Testis (tissue), 3 donors: ENCODE results near the gene FRS3. TPM values are rescaled to one million over a fixed set of nuclear protein-coding genes. Genes with fewer than 3 reads are reported as not detected.

Experiments
- DNase-seq: peaks from one replicate; pipeline ENCODE4 v3.0.0-alpha.2; 2019
- H3K27ac ChIP-seq, 2 donors: fragments of 200-600 bp; sonication (generic); one replicate each; pipeline ENCODE4 v1.5.1; 2019
- H3K27me3 ChIP-seq: fragments of 200-600 bp; sonication (generic); one replicate; pipeline ENCODE4 v1.5.1; 2019
- H3K36me3 ChIP-seq: fragments of 200-600 bp; sonication (generic); one replicate; pipeline ENCODE4 v1.5.1; 2017; ENCODE audit warnings: low read depth; ENCODE audit errors: missing control alignments
- H3K4me1 ChIP-seq: fragments of 200-600 bp; sonication (generic); one replicate; pipeline ENCODE4 v1.5.1; 2019
- H3K4me3 ChIP-seq, 2 donors: fragments of 200-600 bp; sonication (generic); one replicate each; pipeline ENCODE4 v1.5.1; 2017 to 2019
- H3K9me3 ChIP-seq: fragments of 200-600 bp; sonication (generic); one replicate; pipeline ENCODE4 v1.5.1; 2017
- CTCF ChIP-seq, 3 experiments: fragments of 450-650 bp in 2 of 3; fragments of 200-600 bp in 1 of 3; sonication (generic) in 1 of 3; IDR thresholded peaks; one replicate each; pipeline ENCODE4 v1.5.1; 2016 to 2019; ENCODE audit warnings: antibody characterized with exemption in 3 of 3, mild to moderate bottlenecking in 2 of 3, moderate library complexity in 1 of 3
- POLR2A ChIP-seq: fragments of 450-650 bp; IDR thresholded peaks from one replicate; pipeline ENCODE4 v1.6.1; 2017; ENCODE audit warnings: antibody characterized with exemption, mild to moderate bottlenecking, moderate library complexity
- WGBS, 2 donors: methylation state at CpG; one replicate each; pipeline ENCODE4 v1.1.5; 2018; 5-methylcytosine and 5-hydroxymethylcytosine counted together
- intact Hi-C: fragments of 100-400 bp; cut with DNase I; formaldehyde crosslinking; loops from one replicate; pipeline ENCODE4 v1.15.1; 2023; ENCODE audit warnings: low total_unique reads
- polyA plus RNA-seq: library from polyadenylated mRNA; stranded (reverse); fragments of 350-450 nt; fragmentation: Illumina TruSeq; extraction: RNeasy Lipid Tissue Mini Kit (QIAGEN cat#74804); gene quantifications from one replicate; pipeline ENCODE4 v1.2.3, GENCODE V29; 2014; ENCODE audit warnings: low read depth, low replicate concordance; ENCODE audit not compliant: insufficient read depth
- total RNA-seq, 2 donors: library from RNA; depleted of rRNA; stranded (reverse); fragments of >200 nt; gene quantifications; one replicate each; pipeline ENCODE4 v1.2.3, GENCODE V29; 2016

The FRS3 gene
- total and polyA plus RNA-seq, 3 donors from 2014 or later, result 33.4 to 39.3 (median 34.1) TPM

GRCh38 chr6:41759106-41759904 lies 20.4 kb downstream of the FRS3 start:
- WGBS, 2 donors, result 88 to 93% methylated on average over 13 of the region's 13 CpGs
- Histone ChIP-seq H3K27me3 (no peaks in the 10 kb centered on the region), H3K27ac (no peak overlapping the region), H3K9me3 (no peaks in the 10 kb centered on the region), H3K4me1 (no peaks in the 10 kb centered on the region), H3K36me3 (no peaks in the 10 kb centered on the region), H3K4me3 (no peak overlapping the region)
- intact Hi-C loops, result no loop called here
- TF ChIP-seq CTCF (IDR thresholded peaks at IDR 0.05) (no peak), POLR2A (no peak)
- DNase-seq, result no peak

GRCh38 chr6:41758641-41759035 lies 21.1 kb downstream of the FRS3 start:
- intact Hi-C loops, result no loop called here

GRCh38 chr6:41757931-41758640 lies 21.6 kb downstream of the FRS3 start:
- no peak for TF ChIP-seq POLR2A
- no peak for TF ChIP-seq CTCF (IDR thresholded peaks at IDR 0.05)
- Histone ChIP-seq H3K27me3 (no peaks in the 10 kb centered on the region), H3K4me3 (no peak overlapping the region), H3K36me3 (no peaks in the 10 kb centered on the region), H3K4me1 (no peaks in the 10 kb centered on the region), H3K9me3 (no peaks in the 10 kb centered on the region), H3K27ac (no peak overlapping the region)
- no peak for DNase-seq
- intact Hi-C loops, result no loop called here
- WGBS, 2 donors, result 48 to 74% methylated on average over 5 to 8 of the region's 8 CpGs

More at GRCh38 chr6:41758641-41759035, 21.1 kb downstream of the FRS3 start:
- Histone ChIP-seq H3K9me3 (no peaks in the 10 kb centered on the region), H3K4me1 (no peaks in the 10 kb centered on the region), H3K27me3 (no peaks in the 10 kb centered on the region), H3K36me3 (no peaks in the 10 kb centered on the region), H3K4me3 (no peak overlapping the region), H3K27ac (no peak overlapping the region)
- TF ChIP-seq POLR2A (no peak), CTCF (IDR thresholded peaks at IDR 0.05) (no peak)
- no peak for DNase-seq
- WGBS, 2 donors, result 83% methylated on average over 6 of the region's 6 CpGs; no CpG with 5 or more reads in 1 of the 2 donors

- no peak overlapping the region for H3K27ac ChIP-seq
- H3K9me3 ChIP-seq, result no peaks in the 10 kb centered on the region
- intact Hi-C loops, result no loop called here
- no peaks in the 10 kb centered on the region for H3K36me3 ChIP-seq
- TF ChIP-seq POLR2A (no peak), CTCF (IDR thresholded peaks at IDR 0.05) (no peak)
- WGBS, 2 donors, result 86 to 87% methylated on average over 4 to 6 of the region's 6 CpGs
- H3K4me1 ChIP-seq, result no peaks in the 10 kb centered on the region
- no peak for DNase-seq
- no peak overlapping the region for H3K4me3 ChIP-seq
- H3K27me3 ChIP-seq, result no peaks in the 10 kb centered on the region
Measured at GRCh38 chr6:41757271-41757670, 22.4 kb downstream of the FRS3 start.
